Measurements from ENCODE around the gene SPECC1. TPM values are rescaled to one million over a fixed set of nuclear protein-coding genes. Genes with fewer than 3 reads are reported as not detected.

The SPECC1 gene
- polyA plus RNA-seq, 3 donors: 36.0 to 58.4 (median 50.5) TPM

DNA sequence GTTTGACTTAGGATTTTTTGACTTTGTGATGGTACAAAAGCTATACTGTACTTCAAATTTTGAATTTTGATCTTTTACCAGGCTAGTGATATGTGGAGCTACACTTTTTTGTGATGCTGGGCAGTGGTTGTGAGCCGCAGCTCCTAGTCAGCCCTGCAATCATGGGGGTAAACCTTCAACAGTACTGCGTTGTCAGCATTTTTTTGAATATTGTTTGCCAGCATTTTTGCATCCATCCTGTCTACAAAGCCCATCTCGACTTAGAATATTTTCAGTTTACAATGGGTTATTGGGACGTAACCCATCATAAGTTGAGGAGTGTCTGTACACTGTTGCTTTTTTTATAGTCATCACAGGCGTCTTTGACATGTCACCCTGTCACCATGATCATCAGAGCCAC, 142.0 kb downstream of the SPECC1 start:
- H3K27me3 ChIP-seq (ENCODE audit: control insufficient read depth in 2 of 2, insufficient read depth in 2 of 2, low read length in 2 of 2): no peaks in the 10 kb centered on the region
- no peak overlapping the region for H3K4me3 ChIP-seq (replicated peaks in 1 of 3; ENCODE audit: low read depth in 2 of 3, low read length in 3 of 3)
- H3K9me3 ChIP-seq (replicated peaks in 1 of 2; ENCODE audit: control insufficient read depth in 1 of 2, insufficient read depth in 1 of 2, low read length in 2 of 2): no peaks in the 10 kb centered on the region
- H4K20me1 ChIP-seq (ENCODE audit: insufficient read depth, low read length): peaks cover 56% of the 10 kb centered on the region
- peaks cover 0 to 2% (median 2%) of the 10 kb centered on the region in 3 donors for H3K27me3 Mint-ChIP-seq (ENCODE audit: low read depth in 3 of 3)
- no peak overlapping the region for H3K27ac Mint-ChIP-seq
- peaks cover 8 to 11% of the 10 kb centered on the region in 2 donors for H3K4me1 ChIP-seq (ENCODE audit: control insufficient read depth in 1 of 2, insufficient read depth in 2 of 2, low read length in 2 of 2)
- H3K9ac ChIP-seq (ENCODE audit: insufficient read depth, low read length, poor library complexity, severe bottlenecking): no peak overlapping the region
- H3K4me1 Mint-ChIP-seq: no peaks in the 10 kb centered on the region
- peaks cover 0 to 2% (median 0%) of the 10 kb centered on the region in 7 donors for H3K9me3 Mint-ChIP-seq
- intact Hi-C loops (cut with micrococcal nuclease): no loop called here
- peaks cover 31% of the 10 kb centered on the region for H3K79me2 ChIP-seq (ENCODE audit: insufficient read depth, low read length)
- H3K27ac ChIP-seq (ENCODE audit: low read depth in 1 of 2, low read length in 2 of 2): no peak overlapping the region
- TF ChIP-seq CTCF (IDR thresholded peaks at IDR 0.05): no peak
- H2AFZ ChIP-seq (ENCODE audit: insufficient read depth, low read depth, low read length, poor library complexity, severe bottlenecking): no peak overlapping the region
- H3K4me2 ChIP-seq (replicated peaks; ENCODE audit: extremely low read depth, low read length, poor library complexity, severe bottlenecking): no peak overlapping the region
- 89% methylated on average over 1 of the region's 5 CpGs for WGBS (ENCODE audit: insufficient coverage)
- no peak overlapping the region for H3K4me3 Mint-ChIP-seq
- H3K36me3 Mint-ChIP-seq: peaks cover 21 to 39% of the 10 kb centered on the region in 2 donors
- DNase-seq: no peak
- H3K36me3 ChIP-seq (replicated peaks in 1 of 2; ENCODE audit: control insufficient read depth in 1 of 2, insufficient read depth in 2 of 2, low read length in 2 of 2): peaks cover 18 to 34% of the 10 kb centered on the region in 2 donors

- no peak for DNase-seq
- peaks cover 15 to 20% of the 10 kb centered on the region in 2 donors for H3K4me1 ChIP-seq (ENCODE audit: control insufficient read depth in 1 of 2, insufficient read depth in 2 of 2, low read length in 2 of 2)
- no peak for TF ChIP-seq CTCF (IDR thresholded peaks at IDR 0.05)
- peaks cover 68% of the 10 kb centered on the region for H4K20me1 ChIP-seq (ENCODE audit: insufficient read depth, low read length)
- H3K36me3 Mint-ChIP-seq: peaks cover 26 to 44% of the 10 kb centered on the region in 2 donors
- no peak overlapping the region for H2AFZ ChIP-seq (ENCODE audit: insufficient read depth, low read depth, low read length, poor library complexity, severe bottlenecking)
- no peak overlapping the region for H3K27ac ChIP-seq (ENCODE audit: low read depth in 1 of 2, low read length in 2 of 2)
- WGBS (ENCODE audit: insufficient coverage): 100% methylated on average over 2 of the region's 2 CpGs
- H3K4me1 Mint-ChIP-seq: peaks cover 5% of the 10 kb centered on the region
- H3K9me3 Mint-ChIP-seq: peaks cover 0 to 2% (median 0%) of the 10 kb centered on the region in 7 donors
- H3K79me2 ChIP-seq (ENCODE audit: insufficient read depth, low read length): peaks cover 40% of the 10 kb centered on the region
- H3K27me3 Mint-ChIP-seq (ENCODE audit: low read depth in 3 of 3): peaks cover 4 to 7% (median 6%) of the 10 kb centered on the region in 3 donors
- intact Hi-C loops (cut with micrococcal nuclease): no loop called here
- H3K36me3 ChIP-seq (replicated peaks in 1 of 2; ENCODE audit: control insufficient read depth in 1 of 2, insufficient read depth in 2 of 2, low read length in 2 of 2): peaks cover 18 to 41% of the 10 kb centered on the region in 2 donors
- H3K27me3 ChIP-seq (ENCODE audit: control insufficient read depth in 2 of 2, insufficient read depth in 2 of 2, low read length in 2 of 2): no peaks in the 10 kb centered on the region
- H3K4me3 Mint-ChIP-seq: no peak overlapping the region
- H3K27ac Mint-ChIP-seq: no peak overlapping the region
- no peak overlapping the region for H3K9ac ChIP-seq (ENCODE audit: insufficient read depth, low read length, poor library complexity, severe bottlenecking)
- H3K4me2 ChIP-seq (replicated peaks; ENCODE audit: extremely low read depth, low read length, poor library complexity, severe bottlenecking): no peak overlapping the region
- H3K9me3 ChIP-seq (replicated peaks in 1 of 2; ENCODE audit: control insufficient read depth in 1 of 2, insufficient read depth in 1 of 2, low read length in 2 of 2): no peaks in the 10 kb centered on the region
- H3K4me3 ChIP-seq (replicated peaks in 1 of 3; ENCODE audit: low read depth in 2 of 3, low read length in 3 of 3): no peak overlapping the region
These were observed 144.1 kb downstream of the SPECC1 start for GRCh38 chr17:20153231-20153630.
